GM18526 (cell line): ENCODE measurements around the gene ACKR3.

Experiments
- POLR2A ChIP-seq: IDR thresholded peaks from 3 replicates; pipeline ENCODE4 v1.6.1; 2011; ENCODE audit not compliant: insufficient read length; ENCODE audit errors: extremely low read depth

ACKR3 gene

DNA sequence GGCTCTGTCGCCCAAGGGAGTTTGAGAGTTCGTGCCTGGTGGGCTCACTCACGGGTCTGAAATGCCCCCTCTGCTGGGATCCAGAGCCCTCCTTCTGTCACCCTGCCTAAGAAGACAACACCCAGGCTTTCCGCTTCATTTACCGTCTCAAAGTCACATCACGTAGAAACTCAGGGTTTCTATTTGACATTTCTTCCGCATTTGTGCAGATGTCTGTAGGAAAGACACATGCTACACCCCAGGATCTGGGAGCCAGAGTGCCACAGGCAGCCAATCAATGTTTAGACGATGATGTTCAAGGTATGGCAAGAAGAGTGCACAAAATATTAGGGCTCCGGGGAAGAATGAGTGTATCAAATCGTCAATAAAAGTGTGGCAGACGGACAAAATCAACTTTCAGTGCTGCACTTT, 24.4 kb upstream of the ACKR3 start:
- TF ChIP-seq POLR2A: peak; percentile 8

DNA sequence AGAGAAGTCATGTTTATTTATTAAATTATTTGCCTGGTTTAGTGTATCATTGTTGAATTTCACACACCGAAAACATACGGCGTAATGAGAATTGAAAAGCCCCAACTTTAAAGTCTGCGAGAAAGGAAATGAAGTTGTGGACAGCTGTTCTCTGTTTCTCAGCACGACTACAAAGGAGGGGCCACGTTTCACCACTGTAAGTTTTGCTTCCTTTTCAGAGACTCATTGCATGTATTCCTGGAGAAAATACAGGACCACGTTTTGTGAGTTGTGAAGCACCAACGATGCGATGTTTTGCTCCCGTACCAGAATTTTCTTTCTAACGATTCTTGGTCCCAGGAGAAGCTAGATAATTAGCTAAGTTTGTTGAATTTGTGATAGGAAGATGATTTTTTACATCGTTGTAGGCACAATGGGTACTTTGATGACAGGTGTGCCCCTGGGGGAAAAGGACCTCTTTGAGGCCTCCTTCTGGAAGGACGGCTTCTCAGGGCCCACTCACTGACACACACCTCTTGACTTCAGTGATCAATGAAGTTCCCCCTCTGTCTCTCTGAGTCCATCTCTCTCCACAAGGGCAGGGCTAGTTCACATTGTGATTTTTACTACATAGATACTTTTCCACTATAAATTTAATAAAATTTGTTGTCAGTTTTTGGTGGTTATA, 23.7 kb upstream of the ACKR3 start:
- TF ChIP-seq POLR2A: no peak

DNA sequence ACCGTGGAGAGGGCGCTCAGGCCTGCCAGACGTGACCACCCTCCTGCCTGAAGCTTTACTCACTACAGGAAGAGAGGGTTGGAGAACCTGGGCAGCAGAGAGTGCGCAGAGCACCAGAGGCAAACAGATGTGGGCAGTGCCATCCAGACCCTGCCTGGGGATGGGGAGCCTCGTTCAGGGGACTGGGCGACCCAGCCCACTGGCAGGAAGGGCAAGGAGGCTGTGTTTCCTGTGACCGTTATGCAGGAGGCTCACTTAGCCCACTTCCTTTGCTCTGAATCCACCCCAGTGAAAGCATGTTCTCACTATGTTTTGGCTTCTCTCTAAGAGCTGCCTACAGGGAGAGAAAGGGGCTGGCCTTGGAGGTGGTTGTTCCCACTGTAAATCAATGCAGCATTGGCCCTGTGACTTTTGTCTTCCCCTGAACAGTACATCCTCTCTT, 23.0 kb upstream of the ACKR3 start:
- peak; percentile 40 for TF ChIP-seq POLR2A

DNA sequence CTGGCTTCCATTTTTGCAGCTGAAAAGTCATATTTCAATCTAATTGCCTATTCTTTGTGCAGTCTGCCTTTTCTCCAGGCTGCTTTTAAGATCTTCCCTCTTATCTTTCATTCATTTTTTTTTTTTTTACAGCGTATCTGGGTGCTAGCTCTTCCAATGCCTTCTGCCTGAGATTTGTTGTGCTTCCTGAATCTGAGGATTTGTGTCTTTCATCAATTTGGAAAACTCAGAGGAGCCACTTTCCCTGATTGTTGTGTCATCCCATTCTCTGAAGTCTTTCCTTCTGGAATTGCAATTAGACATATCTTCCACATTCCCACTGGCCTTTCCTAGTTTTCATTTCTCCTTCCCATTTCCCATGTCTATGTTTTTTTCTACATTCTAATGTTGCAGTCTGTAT, 21.9 kb upstream of the ACKR3 start:
- no peak for TF ChIP-seq POLR2A

DNA sequence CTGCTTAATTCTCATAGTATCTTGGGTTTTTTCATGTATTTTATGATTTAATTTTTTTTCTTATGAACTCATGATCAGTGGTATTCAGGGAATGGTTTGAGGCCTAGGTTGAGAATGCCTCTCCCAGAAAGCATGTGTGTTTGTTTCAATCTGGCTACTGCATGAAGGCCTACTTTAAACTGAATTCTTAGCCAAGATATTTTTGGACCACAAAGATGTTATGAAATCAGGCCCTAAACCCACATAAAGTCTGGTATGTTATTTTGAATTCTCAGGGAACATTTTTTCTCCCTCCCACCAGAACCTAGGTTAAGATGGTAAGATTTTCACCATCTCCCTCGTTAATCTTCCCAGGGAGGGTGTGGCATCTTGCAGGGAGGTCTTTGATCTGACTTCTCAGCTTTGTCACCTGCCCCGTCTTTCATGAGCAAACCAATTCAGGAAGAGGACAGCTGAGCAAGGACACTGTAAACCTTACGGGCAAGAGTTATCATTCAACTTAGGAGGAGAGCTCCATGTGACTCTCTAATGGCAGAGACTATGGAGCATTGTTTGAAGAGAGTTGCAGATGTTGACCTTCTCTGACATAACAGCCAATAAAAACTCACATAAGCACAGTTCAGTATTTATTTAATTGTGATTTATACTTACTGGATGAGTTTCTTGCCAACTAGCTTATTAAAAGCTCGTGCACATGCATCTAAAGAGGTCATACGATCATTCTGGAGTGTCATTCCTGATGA, 21.3 kb upstream of the ACKR3 start:
- no peak for TF ChIP-seq POLR2A

DNA sequence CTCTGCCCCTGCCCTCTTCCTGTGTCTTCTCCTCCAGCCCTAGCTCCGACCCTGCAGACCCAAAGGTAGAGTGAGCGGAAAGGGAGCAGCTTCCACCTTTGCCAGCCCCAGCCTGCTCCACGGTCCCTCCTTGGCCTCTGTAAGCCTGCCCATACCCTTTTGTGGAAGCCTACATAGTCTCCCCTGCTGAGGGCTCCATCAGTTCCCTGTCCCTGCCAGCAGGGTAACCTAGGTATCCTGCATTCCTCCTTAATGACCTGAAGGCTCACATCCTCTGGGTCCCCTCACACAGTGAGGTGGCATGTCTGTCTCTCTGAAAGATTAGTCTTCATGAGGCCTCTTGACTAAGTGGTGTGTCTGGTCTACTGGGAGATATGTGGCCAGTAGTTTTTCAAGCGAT, 20.5 kb upstream of the ACKR3 start:
- TF ChIP-seq POLR2A: no peak

DNA sequence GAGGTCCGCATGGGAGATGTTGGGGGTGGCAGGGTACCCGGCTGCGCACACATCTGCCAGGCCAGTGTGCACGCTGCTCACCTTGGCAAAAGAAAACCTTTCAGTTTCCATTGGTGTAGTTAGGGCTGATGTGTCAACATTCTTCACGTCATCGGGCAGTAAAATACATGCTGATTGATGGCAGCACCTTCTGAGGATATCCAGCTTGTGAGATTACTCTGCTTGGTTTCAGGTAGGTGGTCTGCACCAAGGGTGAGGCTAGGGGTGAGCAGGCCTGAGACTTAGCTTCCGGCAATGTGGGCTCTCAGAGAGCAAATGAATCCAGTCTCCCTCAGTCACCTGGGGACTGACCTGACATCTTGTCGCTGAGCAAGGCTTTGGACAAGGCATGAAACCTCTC, 19.3 kb upstream of the ACKR3 start:
- TF ChIP-seq POLR2A: no peak

DNA sequence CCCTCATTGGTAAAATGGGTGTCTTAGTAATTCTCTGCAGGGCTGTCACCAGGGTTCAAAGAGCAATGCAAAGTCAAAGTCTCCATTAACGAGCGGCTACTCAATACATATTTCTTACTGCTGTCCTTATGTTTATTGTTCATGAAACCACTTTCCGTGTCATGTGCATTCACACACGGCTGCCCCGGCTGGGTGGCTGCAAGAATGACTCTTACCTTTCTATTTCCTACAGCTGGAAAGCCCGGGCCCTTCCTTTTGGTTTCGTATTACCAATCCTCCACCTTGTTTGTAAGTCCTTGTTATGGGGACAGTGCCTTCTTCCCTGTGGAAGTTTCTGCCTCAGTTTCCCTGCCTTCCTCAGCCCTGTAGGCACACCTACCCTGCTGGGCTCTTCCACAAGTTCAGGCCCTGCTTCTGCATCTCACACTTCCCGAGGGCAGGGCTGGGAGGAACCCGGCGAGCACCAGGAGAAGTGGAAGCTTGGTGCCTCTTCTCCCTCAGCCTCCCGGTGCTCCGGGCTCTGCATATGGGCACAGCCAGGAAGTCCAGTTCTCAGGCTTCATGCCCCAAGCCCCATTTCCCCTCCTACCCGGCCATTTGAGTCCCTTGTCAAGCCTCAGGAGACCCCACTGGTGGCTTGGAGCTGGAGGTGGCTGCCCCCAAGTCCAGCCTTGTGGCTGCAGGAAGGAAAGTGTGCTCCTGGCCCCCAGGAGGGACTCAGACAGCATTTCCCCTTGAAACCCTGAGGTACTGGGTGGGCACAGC, 18.7 kb upstream of the ACKR3 start:
- no peak for TF ChIP-seq POLR2A

DNA sequence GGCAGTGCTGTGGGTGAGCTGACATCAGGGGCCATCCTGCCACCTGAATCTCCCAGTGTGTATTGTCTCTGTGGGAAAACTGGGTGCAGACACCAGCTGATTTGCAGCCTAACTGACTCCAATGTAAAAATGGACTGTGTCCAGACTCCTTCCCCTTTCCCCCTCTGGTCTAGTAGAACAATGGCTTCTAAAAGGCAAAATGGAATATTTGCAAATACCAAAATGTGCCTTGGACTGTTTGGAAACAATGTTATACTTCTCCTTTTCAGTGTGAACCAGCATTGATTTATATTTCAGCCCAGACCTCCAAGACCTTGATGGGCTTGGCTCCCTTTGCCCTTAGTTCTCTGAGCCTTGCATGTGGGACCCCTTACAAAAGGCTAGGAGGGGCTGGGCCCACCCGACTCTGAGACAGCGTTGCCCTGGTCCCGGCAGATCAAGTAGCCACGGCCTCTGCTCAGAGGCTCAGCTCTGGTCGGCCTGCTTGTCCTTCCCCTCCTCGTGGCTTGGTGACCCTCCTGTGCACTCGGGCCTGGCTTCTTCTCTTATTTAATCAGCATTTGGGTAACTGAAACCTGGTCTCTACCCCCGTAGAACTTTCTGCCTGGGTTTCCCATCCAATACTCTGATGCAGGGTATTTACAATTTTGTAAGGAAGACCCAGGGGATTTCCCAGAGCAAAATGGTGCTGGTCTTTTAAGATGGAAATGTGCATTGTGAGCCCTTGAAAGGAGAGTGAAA, 18.0 kb upstream of the ACKR3 start:
- no peak for TF ChIP-seq POLR2A

DNA sequence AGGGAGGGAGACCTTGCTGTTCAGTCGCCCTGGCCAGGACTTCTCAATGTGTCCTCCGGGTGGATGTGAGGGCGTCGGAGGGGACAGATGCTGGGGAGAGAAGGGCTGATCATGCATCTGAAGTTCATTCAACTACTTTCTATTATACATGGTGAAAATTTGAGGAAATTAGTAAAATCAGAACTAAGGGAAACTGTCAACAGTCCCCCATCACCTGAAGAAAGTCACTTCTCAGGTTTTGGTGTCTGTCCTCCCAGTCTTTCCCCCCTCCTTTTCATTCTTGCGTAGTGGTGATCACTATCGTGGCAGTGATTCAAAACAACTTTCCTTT, 17.4 kb upstream of the ACKR3 start:
- no peak for TF ChIP-seq POLR2A

DNA sequence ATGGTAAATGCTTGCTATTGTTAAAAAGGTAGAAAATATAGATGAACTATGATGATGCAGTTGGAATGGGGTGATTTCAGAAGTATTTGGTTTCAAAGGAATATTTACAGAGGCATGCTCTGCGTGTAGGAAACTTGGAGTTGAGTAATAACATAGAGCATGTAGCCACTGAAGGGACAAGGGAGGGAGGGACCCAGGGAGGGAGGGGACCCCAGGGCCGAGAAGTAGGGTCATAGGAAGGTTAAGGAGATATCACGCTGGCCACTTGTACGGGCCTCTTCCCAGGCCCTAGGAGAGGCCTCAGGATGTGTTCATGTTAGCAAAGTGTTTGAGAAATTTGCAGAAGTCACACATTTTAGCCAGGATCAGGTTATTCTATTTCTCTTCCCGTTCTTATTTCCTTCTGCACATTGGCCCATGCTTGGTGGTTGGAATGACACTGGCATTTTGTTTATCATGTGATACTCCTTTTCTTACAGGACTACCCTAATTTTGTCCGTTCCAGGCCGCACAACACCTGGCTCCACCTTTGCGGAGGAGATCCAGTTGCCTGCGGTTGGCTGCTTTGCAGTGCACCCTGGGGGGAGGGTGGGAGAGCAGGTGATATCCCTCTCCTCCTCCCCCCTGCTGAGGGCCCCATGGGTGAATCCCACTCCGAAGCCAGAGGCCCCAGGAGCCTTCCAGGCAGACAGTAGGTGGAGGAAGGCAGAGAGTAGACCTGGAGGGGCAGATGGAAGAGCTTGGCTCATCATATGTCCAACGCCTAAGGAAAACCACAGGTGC, 16.9 kb upstream of the ACKR3 start:
- no peak for TF ChIP-seq POLR2A

DNA sequence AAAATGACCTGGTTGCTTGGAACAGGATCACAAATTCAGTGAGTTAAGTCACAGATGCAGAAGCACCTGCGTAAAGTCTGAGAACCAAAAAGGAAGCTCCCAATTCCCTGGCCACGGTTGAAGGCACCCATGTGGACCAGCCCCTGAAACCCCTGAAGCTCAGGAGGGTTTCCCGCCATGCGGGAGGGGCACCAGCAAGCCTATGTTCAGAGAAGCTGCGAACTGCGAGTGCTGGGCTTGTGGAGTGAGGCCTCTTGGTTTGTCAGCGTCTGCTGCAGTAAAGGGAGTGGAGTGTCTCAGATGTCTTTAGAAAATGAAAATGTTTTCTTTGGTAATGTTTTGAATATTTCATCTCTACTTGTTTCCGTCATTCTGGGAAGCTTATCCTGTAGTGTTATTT, 16.1 kb upstream of the ACKR3 start:
- no peak for TF ChIP-seq POLR2A

DNA sequence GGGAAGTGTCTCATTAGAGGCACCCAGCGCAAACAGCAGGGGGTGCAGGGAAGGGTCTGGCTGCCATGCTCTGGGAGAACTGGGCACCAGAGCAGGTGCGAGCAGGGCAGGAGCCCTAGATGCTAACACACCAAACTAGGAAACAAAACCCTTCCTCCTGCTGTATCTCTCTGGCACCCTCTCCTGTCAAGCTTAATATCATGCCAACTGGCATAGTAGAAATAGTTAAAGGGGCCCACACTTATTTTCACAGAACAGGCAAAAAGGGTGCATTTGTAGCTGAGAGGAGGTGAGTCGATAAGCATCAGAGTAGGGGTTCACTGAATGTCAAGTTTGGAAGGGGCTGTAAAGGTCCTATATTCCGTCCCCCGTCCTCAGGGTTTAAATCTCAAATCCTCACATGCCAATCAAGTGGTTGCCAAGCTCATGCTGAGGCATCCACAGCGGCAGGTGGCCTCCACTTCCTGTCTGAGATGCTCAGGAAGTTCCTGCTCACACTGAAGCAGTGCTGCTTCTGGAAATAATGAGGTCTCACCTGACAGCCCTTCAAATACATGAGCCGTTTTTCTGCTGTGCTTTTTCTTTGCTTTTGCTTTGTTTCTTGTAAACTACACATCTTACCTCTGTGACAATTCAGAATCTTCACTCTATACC, 14.9 kb upstream of the ACKR3 start:
- no peak for TF ChIP-seq POLR2A

DNA sequence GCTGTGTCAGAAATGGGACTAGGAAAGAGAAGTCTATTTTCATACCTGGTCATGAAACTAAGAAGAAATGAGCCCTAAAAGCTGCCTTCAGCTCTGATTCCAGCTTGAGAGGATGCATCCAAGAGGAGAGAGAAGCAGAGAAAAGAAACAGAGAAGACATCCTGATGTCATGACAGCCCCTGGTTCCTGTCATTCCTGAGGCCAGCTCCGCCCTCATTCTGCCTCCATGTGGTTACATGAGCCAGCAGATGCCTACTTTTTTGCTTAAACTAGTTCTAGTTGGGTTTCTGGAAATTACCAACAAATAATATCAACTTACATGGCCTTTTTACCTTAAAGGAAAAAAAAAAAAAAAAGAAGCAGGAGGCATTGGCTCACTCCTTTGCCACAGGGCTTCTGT, 14.1 kb upstream of the ACKR3 start:
- TF ChIP-seq POLR2A: no peak
